NCI-H187 (cell line): ENCODE data around the gene LRP1.
A peak's percentile ranks its signal among the peaks of the same experiment; 100 is the strongest.

Experiments used
- DNase-seq, 2 experiments: peaks; one replicate each; lab custom pipeline; 2025; lab: John Stamatoyannopoulos, UW

Gene LRP1

DNA sequence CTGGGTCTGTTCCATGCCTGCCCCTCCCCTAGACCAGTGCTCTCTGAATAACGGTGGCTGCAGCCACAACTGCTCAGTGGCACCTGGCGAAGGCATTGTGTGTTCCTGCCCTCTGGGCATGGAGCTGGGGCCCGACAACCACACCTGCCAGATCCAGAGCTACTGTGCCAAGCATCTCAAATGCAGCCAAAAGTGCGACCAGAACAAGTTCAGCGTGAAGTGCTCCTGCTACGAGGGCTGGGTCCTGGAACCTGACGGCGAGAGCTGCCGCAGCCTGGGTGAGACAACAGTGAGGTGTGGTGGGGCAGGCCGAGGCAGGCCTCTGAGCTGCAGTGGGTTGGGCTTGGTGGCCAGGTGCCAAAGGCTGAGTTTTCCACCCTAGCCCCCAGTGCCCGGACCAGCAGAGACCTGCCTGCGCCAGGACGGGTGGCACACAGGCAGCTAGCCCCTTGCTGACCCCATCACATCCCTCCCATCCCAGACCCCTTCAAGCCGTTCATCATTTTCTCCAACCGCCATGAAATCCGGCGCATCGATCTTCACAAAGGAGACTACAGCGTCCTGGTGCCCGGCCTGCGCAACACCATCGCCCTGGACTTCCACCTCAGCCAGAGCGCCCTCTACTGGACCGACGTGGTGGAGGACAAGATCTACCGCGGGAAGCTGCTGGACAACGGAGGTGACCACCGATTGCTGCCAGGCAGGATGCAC lies 47.3 kb downstream of the LRP1 start:
- DNase-seq: peak; percentile 80 to 92

DNA sequence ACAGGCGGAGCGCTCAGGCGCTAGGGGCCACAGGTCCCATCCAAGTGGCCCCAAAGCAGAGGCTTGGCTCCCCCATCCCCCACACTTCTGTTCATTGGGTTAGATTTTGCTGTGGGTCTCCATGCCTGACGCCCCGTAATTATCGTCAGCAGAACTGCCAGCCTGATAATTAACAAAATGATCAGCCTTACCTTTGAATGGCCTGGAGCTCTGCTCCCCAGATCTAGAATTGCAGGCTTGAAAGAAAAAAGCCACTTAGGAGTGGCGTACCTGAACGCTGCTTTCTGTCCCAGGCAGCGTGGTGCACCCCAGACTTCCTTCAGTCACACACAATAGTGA lies 47.8 kb downstream of the LRP1 start:
- no peak for DNase-seq

DNA sequence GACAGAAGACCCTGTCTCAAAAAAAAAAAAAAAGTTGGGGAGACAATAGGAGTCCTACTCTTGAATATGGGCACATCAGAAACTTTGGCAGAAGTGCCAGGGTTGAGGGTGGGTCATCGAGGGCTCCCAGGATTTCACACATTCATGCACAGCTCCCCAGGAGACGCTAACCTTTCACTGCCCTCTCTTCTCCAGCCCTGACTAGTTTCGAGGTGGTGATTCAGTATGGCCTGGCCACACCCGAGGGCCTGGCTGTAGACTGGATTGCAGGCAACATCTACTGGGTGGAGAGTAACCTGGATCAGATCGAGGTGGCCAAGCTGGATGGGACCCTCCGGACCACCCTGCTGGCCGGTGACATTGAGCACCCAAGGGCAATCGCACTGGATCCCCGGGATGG lies 48.6 kb downstream of the LRP1 start:
- no peak for DNase-seq

GRCh38 chr12:57177354-57177753 lies 49.1 kb downstream of the LRP1 start:
- no peak for DNase-seq

DNA sequence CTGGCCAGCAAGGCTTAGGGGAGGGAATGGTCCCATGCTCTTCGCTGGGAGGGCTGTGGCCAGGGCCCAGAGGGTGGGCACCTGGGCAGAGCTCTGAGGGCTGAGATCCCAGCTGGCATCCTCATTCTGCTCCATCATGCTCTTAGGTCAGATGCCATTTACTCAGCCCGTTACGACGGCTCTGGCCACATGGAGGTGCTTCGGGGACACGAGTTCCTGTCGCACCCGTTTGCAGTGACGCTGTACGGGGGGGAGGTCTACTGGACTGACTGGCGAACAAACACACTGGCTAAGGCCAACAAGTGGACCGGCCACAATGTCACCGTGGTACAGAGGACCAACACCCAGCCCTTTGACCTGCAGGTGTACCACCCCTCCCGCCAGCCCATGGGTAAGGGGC lies 49.9 kb downstream of the LRP1 start:
- DNase-seq: no peak

DNA sequence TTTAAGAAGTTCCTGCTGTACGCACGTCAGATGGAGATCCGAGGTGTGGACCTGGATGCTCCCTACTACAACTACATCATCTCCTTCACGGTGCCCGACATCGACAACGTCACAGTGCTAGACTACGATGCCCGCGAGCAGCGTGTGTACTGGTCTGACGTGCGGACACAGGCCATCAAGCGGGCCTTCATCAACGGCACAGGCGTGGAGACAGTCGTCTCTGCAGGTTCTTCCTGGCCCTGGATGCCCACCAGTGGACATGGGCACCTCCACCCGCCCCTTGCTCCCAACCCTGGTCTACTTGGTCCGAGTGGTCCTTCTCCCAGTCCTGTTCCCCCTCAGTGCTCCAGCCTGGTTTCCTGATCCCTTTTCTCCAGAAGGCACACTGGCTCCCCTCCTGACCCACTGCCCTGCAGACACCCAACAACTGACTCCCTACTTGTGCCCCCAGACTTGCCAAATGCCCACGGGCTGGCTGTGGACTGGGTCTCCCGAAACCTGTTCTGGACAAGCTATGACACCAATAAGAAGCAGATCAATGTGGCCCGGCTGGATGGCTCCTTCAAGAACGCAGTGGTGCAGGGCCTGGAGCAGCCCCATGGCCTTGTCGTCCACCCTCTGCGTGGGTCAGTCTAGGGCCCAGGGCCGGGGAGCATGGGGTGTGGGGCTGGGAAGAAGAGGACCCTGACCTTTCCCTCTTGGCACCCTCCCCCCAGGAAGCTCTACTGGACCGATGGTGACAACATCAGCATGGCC lies 51.2 kb downstream of the LRP1 start:
- no peak for DNase-seq

- DNase-seq: no peak
Measured at GRCh38 chr12:57180321-57180989, 52.2 kb downstream of the LRP1 start.

- no peak for DNase-seq
Measured at GRCh38 chr12:57181072-57181471, 52.8 kb downstream of the LRP1 start.

- DNase-seq: no peak
Measured at GRCh38 chr12:57181561-57182155, 53.4 kb downstream of the LRP1 start.

DNA sequence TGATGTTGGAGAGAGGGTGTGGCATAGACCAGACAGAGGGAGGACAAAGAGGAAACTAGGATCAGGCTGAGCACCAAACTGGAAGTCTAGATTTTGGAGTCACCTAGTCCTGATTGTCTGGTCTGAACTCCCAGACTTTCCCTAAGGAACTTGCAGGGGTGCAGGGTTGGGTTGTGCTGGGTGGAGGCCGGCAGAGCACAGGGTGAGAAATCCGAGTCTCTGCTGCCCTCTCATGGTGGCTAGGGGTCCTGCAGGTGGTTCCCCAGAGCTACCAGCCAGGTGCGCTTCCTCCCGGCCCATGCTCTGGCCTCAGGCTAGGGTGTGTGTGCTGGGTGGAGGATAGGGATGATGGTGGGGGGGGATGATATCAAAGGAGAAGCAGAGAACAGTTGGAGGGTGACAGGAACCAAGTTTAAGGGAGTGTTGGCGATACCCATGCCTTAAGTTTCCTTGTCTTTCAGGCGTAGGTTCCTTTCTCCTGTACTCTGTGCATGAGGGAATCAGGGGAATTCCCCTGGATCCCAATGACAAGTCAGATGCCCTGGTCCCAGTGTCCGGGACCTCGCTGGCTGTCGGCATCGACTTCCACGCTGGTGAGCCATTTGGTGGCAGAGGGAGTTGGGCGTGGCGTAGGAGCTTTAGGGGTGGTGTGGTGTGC lies 54.8 kb downstream of the LRP1 start:
- DNase-seq: peak; percentile 51 to 80

DNA sequence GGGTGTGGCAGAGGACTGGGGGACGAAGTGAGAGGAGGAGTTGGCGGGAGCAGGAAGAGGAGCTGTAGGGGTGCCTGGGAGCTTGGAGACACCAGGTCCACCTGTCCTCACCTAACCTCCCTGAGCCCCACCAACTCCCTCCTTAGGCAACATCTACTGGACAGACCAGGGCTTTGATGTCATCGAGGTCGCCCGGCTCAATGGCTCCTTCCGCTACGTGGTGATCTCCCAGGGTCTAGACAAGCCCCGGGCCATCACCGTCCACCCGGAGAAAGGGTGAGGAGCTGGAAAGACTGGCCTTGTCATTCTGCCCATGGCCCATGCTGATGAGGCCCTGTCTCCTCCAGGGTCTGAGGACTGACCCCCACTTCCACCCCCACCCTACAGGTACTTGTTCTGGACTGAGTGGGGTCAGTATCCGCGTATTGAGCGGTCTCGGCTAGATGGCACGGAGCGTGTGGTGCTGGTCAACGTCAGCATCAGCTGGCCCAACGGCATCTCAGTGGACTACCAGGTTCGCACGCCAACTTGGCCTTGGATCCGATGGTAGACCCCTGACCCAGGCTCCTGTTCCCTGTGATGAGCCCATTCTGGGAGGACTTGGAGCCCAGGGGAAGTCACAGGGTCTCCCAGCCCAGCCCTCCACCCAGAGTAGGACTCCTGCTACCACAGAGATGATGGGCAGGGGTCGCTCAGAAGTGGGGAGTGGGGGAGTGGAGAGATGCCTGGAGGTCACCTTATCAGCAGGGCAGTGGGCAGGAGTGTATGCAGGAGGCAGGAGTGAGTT lies 55.8 kb downstream of the LRP1 start:
- no peak for DNase-seq

GRCh38 chr12:57185403-57185802 lies 57.1 kb downstream of the LRP1 start:
- no peak for DNase-seq

- DNase-seq: no peak
Measured at GRCh38 chr12:57185906-57186508, 57.7 kb downstream of the LRP1 start.

DNA sequence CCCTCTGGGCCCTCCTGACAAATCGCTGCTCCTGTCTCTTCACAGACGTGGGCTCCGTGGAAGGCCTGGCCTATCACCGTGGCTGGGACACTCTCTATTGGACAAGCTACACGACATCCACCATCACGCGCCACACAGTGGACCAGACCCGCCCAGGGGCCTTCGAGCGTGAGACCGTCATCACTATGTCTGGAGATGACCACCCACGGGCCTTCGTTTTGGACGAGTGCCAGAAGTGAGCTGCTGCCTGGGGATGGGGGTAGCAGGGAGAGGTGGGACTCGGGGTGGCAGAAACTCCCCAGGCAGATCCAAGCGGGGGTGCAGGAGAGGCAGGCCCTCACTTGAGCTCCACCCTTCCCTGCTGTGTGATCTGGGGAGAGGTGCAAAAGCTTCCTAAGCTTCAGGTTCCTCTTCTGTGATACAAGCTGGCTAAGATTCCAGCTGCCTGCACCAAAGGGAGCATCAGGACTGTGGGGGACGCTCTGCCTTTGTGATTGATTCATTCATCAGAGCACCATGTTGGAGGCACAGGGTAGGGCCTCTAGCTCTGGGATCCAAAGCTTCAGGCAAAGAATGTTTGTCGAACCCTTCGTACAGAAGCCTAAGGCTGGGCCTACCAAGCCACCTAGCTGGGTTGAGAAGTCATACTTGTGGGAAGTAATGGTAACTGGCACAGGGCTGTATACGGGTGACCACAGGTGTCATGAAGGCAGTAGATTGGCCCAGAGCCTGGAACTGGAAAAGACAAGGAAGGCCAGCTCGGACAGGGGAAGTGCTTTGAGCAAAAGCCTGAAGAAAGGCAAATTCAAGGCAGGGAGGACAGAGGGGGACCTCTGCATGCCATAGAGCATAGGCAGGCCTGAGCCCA lies 59.2 kb downstream of the LRP1 start:
- DNase-seq: no peak

DNA sequence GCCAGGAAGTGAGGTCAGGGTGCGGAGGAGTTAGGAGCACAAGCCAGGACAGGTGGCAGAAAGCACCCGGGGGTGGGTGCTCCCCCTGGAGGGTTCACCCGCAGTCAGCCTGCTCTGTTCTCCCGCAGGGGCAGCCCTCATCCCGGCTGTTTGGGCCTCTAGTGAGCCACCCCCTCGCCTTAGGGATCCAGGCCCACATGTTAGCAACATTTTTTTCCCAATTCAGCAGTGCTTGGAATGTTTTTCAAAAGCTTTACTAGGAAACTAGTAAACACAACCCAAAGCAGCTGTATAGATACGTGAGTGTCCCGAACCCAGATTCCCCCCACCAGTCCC lies 59.8 kb downstream of the LRP1 start:
- no peak for DNase-seq

GRCh38 chr12:57190037-57190436 lies 61.8 kb downstream of the LRP1 start:
- no peak for DNase-seq

GRCh38 chr12:57190821-57191220 lies 62.5 kb downstream of the LRP1 start:
- no peak for DNase-seq

- no peak for DNase-seq
Measured at GRCh38 chr12:57191410-57191809, 63.1 kb downstream of the LRP1 start.

DNA sequence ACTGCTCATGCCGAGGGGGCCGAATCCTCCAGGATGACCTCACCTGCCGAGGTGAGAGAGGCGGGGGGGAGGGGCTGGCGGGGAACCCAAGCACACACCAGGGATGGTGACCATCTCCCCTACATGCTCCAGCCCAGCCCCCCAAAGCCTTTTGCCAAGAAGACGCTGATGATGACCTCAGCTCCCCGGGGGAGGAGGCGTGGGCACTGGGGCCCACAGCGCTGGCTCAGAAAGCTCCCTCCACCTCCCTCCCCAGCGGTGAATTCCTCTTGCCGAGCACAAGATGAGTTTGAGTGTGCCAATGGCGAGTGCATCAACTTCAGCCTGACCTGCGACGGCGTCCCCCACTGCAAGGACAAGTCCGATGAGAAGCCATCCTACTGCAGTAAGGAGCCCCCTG lies 64.6 kb downstream of the LRP1 start:
- DNase-seq: no peak

- no peak for DNase-seq
Measured at GRCh38 chr12:57193706-57194245, 65.5 kb downstream of the LRP1 start.
